ENCODE results near the gene CRYZ. TPM values are rescaled to one million over a fixed set of nuclear protein-coding genes. Genes with fewer than 3 reads are reported as not detected.
"Not testable (repeated sequence)": the region's sequence is repeated elsewhere in the genome, so short reads cannot be mapped to it uniquely, and the experiment has no call there.

CRYZ gene
- total RNA-seq, 1 donor from 2014 or later: 31.8 TPM

- Mint-ChIP-seq H3K4me1 (no peaks in the 10 kb centered on the region), H3K27ac (no peak overlapping the region), H3K9me3 (no peaks in the 10 kb centered on the region), H3K4me3 (no peak overlapping the region), H3K36me3 (ENCODE audit: low read depth) (peaks cover 51% of the 10 kb centered on the region), H3K27me3 (no peaks in the 10 kb centered on the region)
- ChIA-PET CTCF (interaction anchor here (1.5 kb wide), 1 partner anchor 10 kb away, joined by 4 read pairs; no protein-coding TSS in a partner anchor), POLR2A (no interaction called here)
- TF ChIP-seq CTCF (IDR thresholded peaks at IDR 0.05): no peak
- DNase-seq (no peak), ATAC-seq (ENCODE audit: low read depth) (no peak)
- intact Hi-C loops (cut with micrococcal nuclease): no loop called here
These were observed 31.0 kb upstream of the CRYZ start for GRCh38 chr1:74763807-74764206.

GRCh38 chr1:74756650-74757049 is 23.8 kb upstream of the CRYZ start:
- H3K27ac Mint-ChIP-seq; H3K27me3 Mint-ChIP-seq; intact Hi-C loops (cut with micrococcal nuclease); H3K4me1 Mint-ChIP-seq; ATAC-seq (ENCODE audit: low read depth); POLR2A ChIA-PET; DNase-seq; CTCF ChIA-PET; H3K4me3 Mint-ChIP-seq: not testable (repeated sequence)
- Mint-ChIP-seq H3K36me3 (ENCODE audit: low read depth) (peaks cover 85% of the 10 kb centered on the region), H3K9me3 (peaks cover 10% of the 10 kb centered on the region)

GRCh38 chr1:74755475-74755874 is 22.6 kb upstream of the CRYZ start:
- H3K4me3 Mint-ChIP-seq: no peak overlapping the region
- no peak overlapping the region for H3K27ac Mint-ChIP-seq
- POLR2A ChIA-PET: interaction anchor here (1.1 kb wide), 1 partner anchor 17 kb away, joined by 3 read pairs; no protein-coding TSS in a partner anchor
- no peaks in the 10 kb centered on the region for H3K27me3 Mint-ChIP-seq
- no peaks in the 10 kb centered on the region for H3K4me1 Mint-ChIP-seq
- H3K36me3 Mint-ChIP-seq (ENCODE audit: low read depth): peaks cover 86% of the 10 kb centered on the region
- peaks cover 10% of the 10 kb centered on the region for H3K9me3 Mint-ChIP-seq
- TF ChIP-seq CTCF (IDR thresholded peaks at IDR 0.05): no peak
- no peak for DNase-seq
- CTCF ChIA-PET: no interaction called here
- intact Hi-C loops (cut with micrococcal nuclease): no loop called here
- ATAC-seq (ENCODE audit: low read depth): no peak

GRCh38 chr1:74753104-74753503 is 20.3 kb upstream of the CRYZ start:
- Mint-ChIP-seq H3K36me3 (ENCODE audit: low read depth) (peaks cover 88% of the 10 kb centered on the region), H3K4me1 (no peaks in the 10 kb centered on the region)

GRCh38 chr1:74748960-74749359 is 16.1 kb upstream of the CRYZ start:
- Mint-ChIP-seq H3K4me1 (no peaks in the 10 kb centered on the region), H3K4me3 (no peak overlapping the region), H3K9me3 (no peaks in the 10 kb centered on the region), H3K27ac (no peak overlapping the region), H3K27me3 (no peaks in the 10 kb centered on the region), H3K36me3 (ENCODE audit: low read depth) (peaks cover 84% of the 10 kb centered on the region)
- DNase-seq: no peak
- TF ChIP-seq CTCF (IDR thresholded peaks at IDR 0.05): no peak
- no peak for ATAC-seq (ENCODE audit: low read depth)
- CTCF ChIA-PET: no interaction called here
- POLR2A ChIA-PET: no interaction called here
- intact Hi-C loops (cut with micrococcal nuclease): no loop called here

More at GRCh38 chr1:74753104-74753503, 20.3 kb upstream of the CRYZ start:
- DNase-seq: no peak
- Mint-ChIP-seq H3K9me3 (peaks cover 10% of the 10 kb centered on the region), H3K27me3 (no peaks in the 10 kb centered on the region), H3K27ac (no peak overlapping the region), H3K4me3 (no peak overlapping the region)
- no peak for ATAC-seq (ENCODE audit: low read depth)
- CTCF ChIA-PET: no interaction called here
- POLR2A ChIA-PET: no interaction called here
- no peak for TF ChIP-seq CTCF (IDR thresholded peaks at IDR 0.05)
- intact Hi-C loops (cut with micrococcal nuclease): no loop called here

- H3K27ac Mint-ChIP-seq; ATAC-seq (ENCODE audit: low read depth); H3K4me3 Mint-ChIP-seq; intact Hi-C loops (cut with micrococcal nuclease); CTCF ChIA-PET; H3K27me3 Mint-ChIP-seq; H3K4me1 Mint-ChIP-seq; DNase-seq; H3K9me3 Mint-ChIP-seq; POLR2A ChIA-PET: not testable (repeated sequence)
- peaks cover 87% of the 10 kb centered on the region for H3K36me3 Mint-ChIP-seq (ENCODE audit: low read depth)
These were observed 12.4 kb upstream of the CRYZ start for GRCh38 chr1:74745247-74745646.

GRCh38 chr1:74740307-74740980 is 7.6 kb upstream of the CRYZ start:
- H3K27ac Mint-ChIP-seq; H3K4me3 Mint-ChIP-seq; ATAC-seq (ENCODE audit: low read depth); H3K4me1 Mint-ChIP-seq; intact Hi-C loops (cut with micrococcal nuclease); H3K27me3 Mint-ChIP-seq; CTCF ChIA-PET; POLR2A ChIA-PET; H3K9me3 Mint-ChIP-seq; DNase-seq: not testable (repeated sequence)
- peaks cover 79% of the 10 kb centered on the region for H3K36me3 Mint-ChIP-seq (ENCODE audit: low read depth)
